Esophagus muscularis mucosa (tissue), 4 donors: ENCODE results near the gene SDHAF1. TPM values are rescaled to one million over a fixed set of nuclear protein-coding genes. Genes with fewer than 3 reads are reported as not detected.
A peak's percentile ranks its signal among the peaks of the same experiment; 100 is the strongest.

Experiments used
- DNase-seq: peaks from one replicate; pipeline ENCODE4 v3.0.0-alpha.2; 2017; ENCODE audit errors: extremely low spot score
- H3K27ac ChIP-seq, 4 donors: fragments of 200-600 bp; sonication (generic); replicated peaks in 1 of 4; 1 replicate in 3 of 4; 2 replicates in 1 of 4; pipeline ENCODE4 v1.5.1; 2016 to 2019; ENCODE audit warnings: mild to moderate bottlenecking in 1 of 4
- H3K27me3 ChIP-seq, 4 donors: fragments of 200-600 bp; sonication (generic); one replicate each; pipeline versions ENCODE4 v1.5.1 to v1.6.0; 2016 to 2019
- H3K36me3 ChIP-seq, 4 donors: fragments of 200-600 bp; sonication (generic); one replicate each; pipeline ENCODE4 v1.5.1; 2016 to 2019
- H3K4me1 ChIP-seq, 4 donors: fragments of 200-600 bp; sonication (generic); one replicate each; pipeline ENCODE4 v1.5.1; 2016 to 2019
- H3K4me3 ChIP-seq, 4 donors: fragments of 200-600 bp; sonication (generic); 1 replicate in 2 of 4; 2 replicates in 2 of 4; pipeline ENCODE4 v1.5.1; 2016 to 2019; ENCODE audit warnings: mild to moderate bottlenecking in 4 of 4, moderate library complexity in 1 of 4
- H3K9me3 ChIP-seq, 4 donors: fragments of 200-600 bp; sonication (generic); 1 replicate in 3 of 4; 2 replicates in 1 of 4; pipeline ENCODE4 v1.5.1; 2016 to 2019
- CTCF ChIP-seq, 3 experiments: fragments of 200-600 bp in 2 of 3; fragments of 450-650 bp in 1 of 3; sonication (generic) in 2 of 3; IDR thresholded peaks; one replicate each; pipeline ENCODE4 v1.5.1; 2017 to 2019; ENCODE audit warnings: antibody characterized with exemption in 3 of 3, mild to moderate bottlenecking in 2 of 3, moderate library complexity in 1 of 3
- EP300 ChIP-seq: sonication (generic); formaldehyde crosslinking; IDR thresholded peaks from one replicate; pipeline ENCODE4 v1.6.1; 2017; ENCODE audit warnings: antibody characterized with exemption
- POLR2A ChIP-seq: fragments of 450-650 bp; IDR thresholded peaks from one replicate; pipeline ENCODE4 v1.6.1; 2017; ENCODE audit warnings: antibody characterized with exemption, moderate library complexity, mild to moderate bottlenecking, low read depth
- POLR2AphosphoS5 ChIP-seq, 2 donors: sonication (generic); formaldehyde crosslinking; IDR thresholded peaks; one replicate each; pipeline ENCODE4 v1.6.1; 2017; ENCODE audit warnings: antibody characterized with exemption in 2 of 2
- WGBS: methylation state at CpG from one replicate; pipeline ENCODE4 v1.1.5; 2018; 5-methylcytosine and 5-hydroxymethylcytosine counted together
- intact Hi-C: fragments of 100-400 bp; cut with DNase I; formaldehyde crosslinking; loops from one replicate; pipeline ENCODE4 v1.15.1; 2023
- total RNA-seq, 4 donors: library from RNA; depleted of rRNA; stranded (reverse); fragments of >200 nt; gene quantifications; one replicate each; pipeline versions ENCODE4 v1.1.0 to v1.2.1, GENCODE V29; 2016

SDHAF1 gene
- total RNA-seq, 4 donors from 2014 or later = 44.0 to 60.3 (median 50.2) TPM

- intact Hi-C loops = loop anchor here (2.0 to 5.0 kb wide), 2 partner anchors 56 to 116 kb away; partner anchors contain the start of genes OVOL3 and POLR2I
- H3K27me3 ChIP-seq = no peaks in the 10 kb centered on the region
- no peak for DNase-seq
- 91% methylated on average over 8 of the region's 8 CpGs for WGBS
- no peaks in the 10 kb centered on the region for H3K9me3 ChIP-seq
- TF ChIP-seq CTCF (IDR thresholded peaks at IDR 0.05) (no peak), POLR2A (no peak), EP300 (no peak), POLR2AphosphoS5 (IDR thresholded peaks at IDR 0.05) (no peak)
- peaks cover 32 to 62% (median 58%) of the 10 kb centered on the region in 4 donors for H3K4me1 ChIP-seq
- H3K27ac ChIP-seq = peak overlapping the region; percentile 90 to 96 (median 94)
- H3K4me3 ChIP-seq = peak overlapping the region in 2 of 4 donors; percentile 83 to 91
- H3K36me3 ChIP-seq = peaks cover 5 to 25% (median 17%) of the 10 kb centered on the region in 4 donors
Measured at GRCh38 chr19:35996777-35997176, 1.8 kb downstream of the SDHAF1 start.

- 100% methylated on average over 3 of the region's 3 CpGs for WGBS
- no peaks in the 10 kb centered on the region for H3K9me3 ChIP-seq
- intact Hi-C loops = no loop called here
Measured at GRCh38 chr19:36001605-36002004, 6.6 kb downstream of the SDHAF1 start.

GRCh38 chr19:36003284-36003683 lies 8.3 kb downstream of the SDHAF1 start:
- peaks cover 5 to 22% (median 13%) of the 10 kb centered on the region in 4 donors for H3K36me3 ChIP-seq
- WGBS = 92% methylated on average over 4 of the region's 4 CpGs
- no peaks in the 10 kb centered on the region for H3K9me3 ChIP-seq
- no peak overlapping the region for H3K4me3 ChIP-seq
- no peak for DNase-seq
- peaks cover 12 to 23% (median 21%) of the 10 kb centered on the region in 4 donors for H3K4me1 ChIP-seq
- H3K27me3 ChIP-seq = no peaks in the 10 kb centered on the region
- no peak overlapping the region for H3K27ac ChIP-seq
- TF ChIP-seq POLR2AphosphoS5 (IDR thresholded peaks at IDR 0.05) (no peak), EP300 (no peak), CTCF (IDR thresholded peaks at IDR 0.05) (no peak), POLR2A (no peak)
- intact Hi-C loops = no loop called here

More at GRCh38 chr19:36001605-36002004, 6.6 kb downstream of the SDHAF1 start:
- Histone ChIP-seq H3K27ac (no peak overlapping the region), H3K27me3 (no peaks in the 10 kb centered on the region), H3K4me3 (no peak overlapping the region), H3K4me1 (peaks cover 17 to 37% (median 36%) of the 10 kb centered on the region in 4 donors), H3K36me3 (peaks cover 5 to 31% (median 18%) of the 10 kb centered on the region in 4 donors)
- DNase-seq = no peak
- no peak for TF ChIP-seq POLR2A
- no peak for TF ChIP-seq CTCF (IDR thresholded peaks at IDR 0.05)

GRCh38 chr19:36006955-36007354 lies 12.0 kb downstream of the SDHAF1 start:
- no peaks in the 10 kb centered on the region for H3K27me3 ChIP-seq
- no peaks in the 10 kb centered on the region for H3K9me3 ChIP-seq
- intact Hi-C loops = no loop called here
- TF ChIP-seq EP300 (no peak), POLR2AphosphoS5 (IDR thresholded peaks at IDR 0.05) (no peak), POLR2A (no peak), CTCF (IDR thresholded peaks at IDR 0.05) (no peak)
- no peak for DNase-seq
- H3K36me3 ChIP-seq = peaks cover 0 to 6% (median 0%) of the 10 kb centered on the region in 4 donors
- H3K4me1 ChIP-seq = peaks cover 12 to 21% (median 19%) of the 10 kb centered on the region in 4 donors
- H3K27ac ChIP-seq = no peak overlapping the region
- H3K4me3 ChIP-seq = no peak overlapping the region
- 98% methylated on average over 5 of the region's 5 CpGs for WGBS
